NOMO-1 treated with DMSO at 0.1 percent for 48 hours (cell line): ENCODE data around the gene KLHL12.

ENCODE experiments used
- DNase-seq: peaks from one replicate; lab custom pipeline; 2025; ENCODE audit not compliant: unreplicated experiment; lab: John Stamatoyannopoulos, UW

Gene KLHL12

GRCh38 chr1:202844259-202844658 is 82.8 kb downstream of the KLHL12 start:
- DNase-seq = no peak

- DNase-seq = no peak
Measured at GRCh38 chr1:202843081-202843480, 84.0 kb downstream of the KLHL12 start.
